Osteoblast (primary cell): Measurements from ENCODE around the gene PDE6C. TPM values are rescaled to one million over a fixed set of nuclear protein-coding genes. Genes with fewer than 3 reads are reported as not detected.

Source experiments
- DNase-seq: peaks from one replicate; pipeline ENCODE4 v3.0.0; 2011; ENCODE audit warnings: low spot score, mixed read lengths; ENCODE audit not compliant: insufficient read length; ENCODE audit errors: missing footprints
- H2AFZ ChIP-seq: 2 replicates; pipeline ENCODE4 v1.6.0; 2011; ENCODE audit warnings: mild to moderate bottlenecking, low read length
- H3K27ac ChIP-seq: 2 replicates; pipeline ENCODE4 v1.5.1; 2011; ENCODE audit warnings: mild to moderate bottlenecking, low read depth, low read length, moderate library complexity
- H3K27me3 ChIP-seq: 2 replicates; pipeline ENCODE4 v1.6.0; 2012; ENCODE audit warnings: mild to moderate bottlenecking, control low read depth, inconsistent platforms, low read length, moderate library complexity; ENCODE audit not compliant: insufficient read depth
- H3K36me3 ChIP-seq: 2 replicates; pipeline ENCODE4 v1.5.1; 2011; ENCODE audit warnings: mild to moderate bottlenecking, low read length, control low read depth, moderate library complexity; ENCODE audit not compliant: insufficient read depth
- H3K4me1 ChIP-seq: 2 replicates; pipeline ENCODE4 v1.5.1; 2011; ENCODE audit warnings: mild to moderate bottlenecking, low read length, control low read depth, moderate library complexity; ENCODE audit not compliant: insufficient read depth
- H3K4me2 ChIP-seq: 2 replicates; pipeline ENCODE4 v1.6.0; 2011; ENCODE audit warnings: mild to moderate bottlenecking, low read length; ENCODE audit not compliant: insufficient read depth
- H3K4me3 ChIP-seq: fragments of 200-600 bp; sonication (generic); 3 replicates; pipeline ENCODE4 v1.5.1; 2012; ENCODE audit warnings: mild to moderate bottlenecking, low read length, inconsistent platforms; ENCODE audit not compliant: insufficient read depth
- H3K79me2 ChIP-seq: 2 replicates; pipeline ENCODE4 v1.6.0; 2012; ENCODE audit warnings: mild to moderate bottlenecking, low read length, control low read depth, inconsistent platforms; ENCODE audit not compliant: insufficient read depth
- H3K9me3 ChIP-seq: 2 replicates; pipeline ENCODE4 v1.5.1; 2011; ENCODE audit warnings: low read depth, low read length, control low read depth
- H4K20me1 ChIP-seq: 2 replicates; pipeline ENCODE4 v1.6.0; 2012; ENCODE audit warnings: mild to moderate bottlenecking, low read length, control low read depth; ENCODE audit not compliant: insufficient read depth
- CTCF ChIP-seq: IDR thresholded peaks from 2 replicates; pipeline ENCODE4 v1.5.1; 2011; ENCODE audit warnings: mild to moderate bottlenecking, low read depth, low read length, moderate library complexity; ENCODE audit errors: extremely low read depth
- total RNA-seq: library from RNA; depleted of rRNA; stranded (reverse); fragments of >200 nt; gene quantifications from 2 replicates; pipeline ENCODE4 v1.2.3, GENCODE V29; 2012

PDE6C gene
- total RNA-seq, 1 donor: not detected

GRCh38 chr10:93673791-93674190, 61.5 kb downstream of the PDE6C start:
- Histone ChIP-seq H3K27ac (no peak overlapping the region), H3K36me3 (peaks cover 34% of the 10 kb centered on the region), H3K9me3 (no peaks in the 10 kb centered on the region), H3K79me2 (no peaks in the 10 kb centered on the region), H3K27me3 (no peaks in the 10 kb centered on the region), H3K4me3 (no peak overlapping the region), H2AFZ (no peak overlapping the region), H3K4me2 (no peak overlapping the region), H3K4me1 (no peaks in the 10 kb centered on the region), H4K20me1 (no peaks in the 10 kb centered on the region)
- DNase-seq: no peak
- no peak for TF ChIP-seq CTCF

DNA sequence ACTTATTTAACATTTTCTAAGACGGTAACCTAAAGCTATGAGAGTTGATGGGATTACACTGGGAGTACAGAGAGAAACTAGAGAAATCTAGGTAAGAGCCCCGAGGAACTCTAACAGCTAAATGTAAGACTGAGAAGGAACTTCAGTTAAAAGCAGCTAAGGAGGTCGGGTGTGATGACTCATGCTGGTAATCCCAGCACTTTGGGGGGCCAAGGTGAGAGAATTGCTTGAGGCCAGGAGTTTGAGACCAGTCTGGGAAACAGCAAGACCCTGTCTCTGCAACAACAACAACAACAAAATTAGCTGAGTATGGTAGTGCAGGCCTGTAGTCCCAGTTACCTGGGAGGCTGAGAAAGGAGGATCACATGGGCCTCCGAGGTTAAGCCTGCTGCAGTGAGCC, 66.0 kb downstream of the PDE6C start:
- Histone ChIP-seq H3K36me3 (peaks cover 26% of the 10 kb centered on the region), H4K20me1 (no peaks in the 10 kb centered on the region), H3K79me2 (no peaks in the 10 kb centered on the region), H3K9me3 (no peaks in the 10 kb centered on the region), H3K4me1 (no peaks in the 10 kb centered on the region), H3K4me3 (no peak overlapping the region), H3K4me2 (no peak overlapping the region), H3K27ac (no peak overlapping the region), H3K27me3 (no peaks in the 10 kb centered on the region), H2AFZ (no peak overlapping the region)
- DNase-seq: no peak
- TF ChIP-seq CTCF: no peak

DNA sequence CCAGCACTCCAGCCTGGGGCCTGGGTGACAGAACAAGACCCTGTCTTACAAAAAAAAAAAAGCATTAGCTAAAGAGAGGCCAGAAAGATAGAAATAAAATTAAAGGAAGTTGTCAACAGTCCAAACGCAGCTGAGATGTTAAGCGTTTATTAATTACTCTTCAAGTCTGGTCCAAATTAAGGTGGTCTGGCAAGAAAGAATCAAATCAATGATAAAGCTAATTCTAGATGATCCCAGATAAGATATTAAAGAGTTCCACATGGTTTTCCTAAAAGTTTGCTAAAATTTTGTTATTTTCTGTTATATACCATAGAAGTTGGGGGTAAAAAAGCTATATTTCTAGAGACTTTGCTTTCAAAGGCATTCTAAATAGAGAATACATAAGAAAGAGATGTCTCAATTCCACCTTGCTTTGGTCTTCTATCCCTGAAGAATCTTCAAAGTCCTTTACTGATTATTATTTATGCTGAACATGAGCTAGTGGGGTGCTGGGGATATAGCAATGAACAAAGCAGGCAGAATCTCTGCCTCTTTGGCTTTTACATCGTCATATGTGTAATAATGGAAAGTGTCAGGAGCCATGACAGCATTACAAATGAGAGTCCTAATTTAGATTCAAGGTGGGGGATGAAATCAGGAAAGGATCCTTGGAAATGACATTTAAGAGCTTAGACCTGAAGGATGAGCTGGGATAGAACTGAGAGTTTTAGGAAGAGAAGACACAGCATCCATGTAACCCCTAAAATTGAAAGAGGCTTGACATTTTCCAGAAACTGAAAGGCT, 66.7 kb downstream of the PDE6C start:
- no peak for DNase-seq
- Histone ChIP-seq H3K4me3 (no peak overlapping the region), H3K36me3 (peaks cover 25% of the 10 kb centered on the region), H4K20me1 (no peaks in the 10 kb centered on the region), H3K4me1 (no peaks in the 10 kb centered on the region), H3K9me3 (no peaks in the 10 kb centered on the region), H3K27me3 (no peaks in the 10 kb centered on the region), H3K27ac (no peak overlapping the region), H3K4me2 (no peak overlapping the region), H2AFZ (no peak overlapping the region), H3K79me2 (no peaks in the 10 kb centered on the region)
- TF ChIP-seq CTCF: no peak

- H3K27ac ChIP-seq: no peak overlapping the region
- H3K27me3 ChIP-seq: no peaks in the 10 kb centered on the region
- H3K79me2 ChIP-seq: no peaks in the 10 kb centered on the region
- H3K4me2 ChIP-seq: no peak overlapping the region
- TF ChIP-seq CTCF: peak; percentile 50
- H3K4me1 ChIP-seq: no peaks in the 10 kb centered on the region
- peak; percentile 34 for DNase-seq
- H2AFZ ChIP-seq: no peak overlapping the region
- peaks cover 16% of the 10 kb centered on the region for H3K36me3 ChIP-seq
- H3K9me3 ChIP-seq: no peaks in the 10 kb centered on the region
- no peaks in the 10 kb centered on the region for H4K20me1 ChIP-seq
- H3K4me3 ChIP-seq: no peak overlapping the region
Measured at GRCh38 chr10:93680412-93681047, 68.2 kb downstream of the PDE6C start.
